Measurements from ENCODE around the gene CSMD2. TPM values are rescaled to one million over a fixed set of nuclear protein-coding genes. Genes with fewer than 3 reads are reported as not detected.

Gene CSMD2
- total RNA-seq, 1 experiment from 2014 or later = 2.8 TPM

DNA sequence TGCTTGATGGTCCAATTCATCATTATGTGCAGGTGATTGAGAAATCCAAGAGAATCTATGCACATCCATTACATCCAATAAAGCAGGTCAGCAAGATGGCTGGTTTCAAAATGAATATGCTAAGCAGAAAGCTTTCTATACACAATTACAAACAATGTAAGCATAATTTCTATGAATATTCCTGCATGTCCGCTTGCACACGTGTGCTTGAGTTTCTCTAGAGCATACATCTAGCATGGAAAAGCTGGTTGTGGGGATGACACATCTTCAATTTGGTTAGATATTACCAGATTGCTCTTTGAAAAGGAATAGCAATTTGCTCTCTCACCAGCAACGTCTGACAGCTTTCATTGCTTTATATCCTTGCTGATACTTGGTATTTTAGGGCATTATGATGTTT lies 461.6 kb downstream of the CSMD2 start:
- no peaks in the 10 kb centered on the region for H3K27me3 ChIP-seq (replicated peaks; ENCODE audit: insufficient read depth, low read depth, low read length, poor library complexity)
- POLR2A ChIA-PET (ENCODE audit: low non-redundant PET) = no interaction called here
- no TSS peak for BruUV-seq (replicated peaks)
- H3K4me3 ChIP-seq (ENCODE audit: low read depth, low read length, poor library complexity, severe bottlenecking) = no peak overlapping the region
- TF ChIP-seq EZH2 (IDR thresholded peaks at IDR 0.05; ENCODE audit: borderline replicate concordance, low read depth, low read length, poor library complexity, severe bottlenecking) (no peak), CTCF (conservative IDR thresholded peaks at IDR 0.05; ENCODE audit: low read depth, low read length) (no peak)
- intact Hi-C loops (cut with micrococcal nuclease; ENCODE audit: unreplicated experiment) = no loop called here
- H3K27ac ChIP-seq (ENCODE audit: low read depth, low read length, poor library complexity, severe bottlenecking) = no peak overlapping the region
- H3K9me3 ChIP-seq (ENCODE audit: low read depth, low read length, poor library complexity, severe bottlenecking) = no peaks in the 10 kb centered on the region
- no peaks in the 10 kb centered on the region for H3K36me3 ChIP-seq (ENCODE audit: insufficient read depth, low read length, poor library complexity, severe bottlenecking)
- H3K4me1 ChIP-seq (ENCODE audit: insufficient read depth, low read length, poor library complexity, severe bottlenecking) = no peaks in the 10 kb centered on the region
- CTCF ChIA-PET = no interaction called here
- DNase-seq (ENCODE audit: low spot score) = no peak

DNA sequence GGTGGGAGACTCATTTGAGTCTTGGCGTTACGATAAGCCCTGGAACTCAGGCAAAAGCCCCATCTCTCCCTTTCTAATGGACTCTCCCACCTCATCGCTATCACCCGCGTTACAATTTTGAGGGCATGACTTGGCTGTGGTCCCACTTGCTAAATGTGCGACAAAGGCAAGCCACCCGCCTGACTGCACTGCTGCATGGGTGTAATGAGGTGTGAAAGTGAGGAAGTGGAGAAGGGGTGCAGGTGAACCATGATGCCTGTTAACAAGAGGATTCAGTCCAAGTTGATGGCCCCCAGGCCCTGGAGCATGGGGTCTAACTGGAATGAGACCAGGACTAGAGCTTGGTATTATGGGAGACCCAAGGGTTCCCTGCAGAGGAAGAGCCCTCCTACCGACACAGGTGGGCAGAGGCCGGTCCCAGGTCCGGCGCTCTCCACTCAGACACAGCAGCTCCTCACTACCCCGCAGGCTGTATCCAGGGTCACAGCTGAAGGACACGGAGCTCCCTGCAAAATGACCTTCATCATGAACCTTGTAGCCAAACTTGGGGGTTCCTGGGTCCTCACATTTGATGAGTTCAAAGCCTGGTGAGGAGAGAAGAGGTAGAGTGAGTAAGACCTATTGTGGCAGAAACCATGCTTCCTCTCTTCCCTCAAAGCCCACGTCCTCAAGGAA lies 466.5 kb downstream of the CSMD2 start:
- no peak overlapping the region for H3K27ac ChIP-seq (ENCODE audit: low read depth, low read length, poor library complexity, severe bottlenecking)
- no peaks in the 10 kb centered on the region for H3K36me3 ChIP-seq (ENCODE audit: insufficient read depth, low read length, poor library complexity, severe bottlenecking)
- H3K4me1 ChIP-seq (ENCODE audit: insufficient read depth, low read length, poor library complexity, severe bottlenecking) = no peaks in the 10 kb centered on the region
- ChIA-PET CTCF (no interaction called here), POLR2A (ENCODE audit: low non-redundant PET) (no interaction called here)
- H3K9me3 ChIP-seq (ENCODE audit: low read depth, low read length, poor library complexity, severe bottlenecking) = no peaks in the 10 kb centered on the region
- no peaks in the 10 kb centered on the region for H3K27me3 ChIP-seq (replicated peaks; ENCODE audit: insufficient read depth, low read depth, low read length, poor library complexity)
- intact Hi-C loops (cut with micrococcal nuclease; ENCODE audit: unreplicated experiment) = no loop called here
- H3K4me3 ChIP-seq (ENCODE audit: low read depth, low read length, poor library complexity, severe bottlenecking) = no peak overlapping the region
- DNase-seq (ENCODE audit: low spot score) = no peak
- BruUV-seq (replicated peaks) = no TSS peak
- TF ChIP-seq CTCF (conservative IDR thresholded peaks at IDR 0.05; ENCODE audit: low read depth, low read length) = no peak
- no peak for TF ChIP-seq EZH2 (IDR thresholded peaks at IDR 0.05; ENCODE audit: borderline replicate concordance, low read depth, low read length, poor library complexity, severe bottlenecking)

DNA sequence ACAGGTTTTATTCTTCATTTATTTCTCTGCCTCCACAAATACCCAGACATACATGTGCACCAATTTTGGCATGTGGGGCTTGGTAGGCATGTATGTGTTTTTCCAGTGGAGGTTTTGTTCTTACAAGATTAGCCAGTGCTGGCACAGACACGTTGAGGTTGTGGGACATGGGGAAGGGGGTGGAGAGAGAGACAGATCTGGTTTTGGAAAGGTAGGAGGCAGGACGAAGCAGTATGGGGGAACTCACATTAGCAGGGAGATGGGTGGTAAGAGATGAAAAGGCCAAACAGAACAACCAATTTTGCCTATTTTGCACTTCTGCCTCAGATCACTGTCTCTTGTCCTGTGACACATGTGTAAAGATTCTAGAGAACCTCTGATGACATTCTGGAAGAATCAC lies 467.2 kb downstream of the CSMD2 start:
- BruUV-seq (replicated peaks) = no TSS peak
- TF ChIP-seq EZH2 (IDR thresholded peaks at IDR 0.05; ENCODE audit: borderline replicate concordance, low read depth, low read length, poor library complexity, severe bottlenecking) (no peak), CTCF (conservative IDR thresholded peaks at IDR 0.05; ENCODE audit: low read depth, low read length) (no peak)
- no peak overlapping the region for H3K27ac ChIP-seq (ENCODE audit: low read depth, low read length, poor library complexity, severe bottlenecking)
- H3K4me1 ChIP-seq (ENCODE audit: insufficient read depth, low read length, poor library complexity, severe bottlenecking) = no peaks in the 10 kb centered on the region
- POLR2A ChIA-PET (ENCODE audit: low non-redundant PET) = no interaction called here
- no peaks in the 10 kb centered on the region for H3K36me3 ChIP-seq (ENCODE audit: insufficient read depth, low read length, poor library complexity, severe bottlenecking)
- no peak overlapping the region for H3K4me3 ChIP-seq (ENCODE audit: low read depth, low read length, poor library complexity, severe bottlenecking)
- H3K27me3 ChIP-seq (replicated peaks; ENCODE audit: insufficient read depth, low read depth, low read length, poor library complexity) = no peaks in the 10 kb centered on the region
- CTCF ChIA-PET = no interaction called here
- intact Hi-C loops (cut with micrococcal nuclease; ENCODE audit: unreplicated experiment) = no loop called here
- no peak for DNase-seq (ENCODE audit: low spot score)
- no peaks in the 10 kb centered on the region for H3K9me3 ChIP-seq (ENCODE audit: low read depth, low read length, poor library complexity, severe bottlenecking)
